ENCODE results near the gene C1QTNF9B. TPM values are rescaled to one million over a fixed set of nuclear protein-coding genes. Genes with fewer than 3 reads are reported as not detected.

Gene C1QTNF9B
- total RNA-seq, 1 experiment from 2014 or later: not detected

- DNase-seq (ENCODE audit: low spot score): no peak
Observed at GRCh38 chr13:23859455-23859854, 37.8 kb downstream of the C1QTNF9B start.

DNA sequence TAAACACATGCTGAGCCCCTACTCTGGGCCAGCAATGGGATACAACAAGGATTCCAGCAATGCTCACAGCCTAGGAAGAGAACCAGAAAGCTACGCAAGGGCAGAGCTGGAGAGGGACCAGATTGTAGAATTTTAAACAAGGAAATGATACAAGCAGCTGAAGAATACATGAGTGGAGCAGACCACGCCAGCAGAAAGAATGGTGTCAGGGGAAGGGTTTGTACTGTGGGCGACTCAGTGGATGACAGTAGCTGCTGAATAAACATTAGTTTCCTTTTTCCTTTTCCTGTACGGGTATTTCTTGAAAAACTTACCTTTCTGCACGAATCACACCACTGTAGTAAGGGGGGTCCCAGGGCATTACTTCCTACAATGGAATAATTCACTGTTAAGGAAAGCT is 38.8 kb downstream of the C1QTNF9B start:
- DNase-seq (ENCODE audit: low spot score): no peak

DNA sequence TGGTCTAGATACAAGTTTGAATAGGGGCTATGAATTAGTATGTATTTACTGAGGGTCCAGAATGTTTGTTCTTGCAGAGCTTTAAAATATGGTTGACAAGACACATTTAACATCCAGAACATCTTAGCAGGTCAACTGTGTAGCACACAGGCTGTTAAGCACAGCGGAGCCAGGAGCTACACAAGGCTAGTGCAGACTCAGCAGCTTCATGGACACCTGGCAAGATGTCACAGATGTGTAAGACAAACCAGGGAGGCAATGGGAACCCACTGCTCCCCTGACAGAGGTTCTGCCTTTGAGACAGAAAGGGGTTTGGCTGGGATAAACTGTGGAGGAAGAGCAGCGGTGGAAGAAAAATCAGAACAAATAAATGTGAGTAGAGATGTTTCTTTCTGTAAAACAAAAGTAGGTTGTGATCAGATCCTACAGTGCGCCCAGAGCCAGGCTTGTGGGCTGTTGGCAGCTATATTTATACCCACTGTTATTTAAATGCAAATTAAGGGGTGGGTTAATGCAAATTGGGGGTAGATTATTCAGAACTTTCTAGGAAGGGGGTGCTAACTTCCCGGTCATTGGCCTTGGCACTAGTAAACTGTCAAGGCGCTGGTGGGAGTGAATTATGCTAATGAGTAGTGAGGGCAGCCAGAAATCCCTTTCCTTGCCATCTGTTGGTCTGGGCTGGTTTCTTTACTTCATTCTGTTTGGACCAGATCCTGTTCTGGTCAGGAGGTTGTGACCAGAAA is 41.1 kb downstream of the C1QTNF9B start:
- DNase-seq (ENCODE audit: low spot score): no peak

GRCh38 chr13:23855360-23855759 is 41.9 kb downstream of the C1QTNF9B start:
- DNase-seq (ENCODE audit: low spot score): no peak

GRCh38 chr13:23852351-23852750 is 45.0 kb downstream of the C1QTNF9B start:
- DNase-seq (ENCODE audit: low spot score): no peak

DNA sequence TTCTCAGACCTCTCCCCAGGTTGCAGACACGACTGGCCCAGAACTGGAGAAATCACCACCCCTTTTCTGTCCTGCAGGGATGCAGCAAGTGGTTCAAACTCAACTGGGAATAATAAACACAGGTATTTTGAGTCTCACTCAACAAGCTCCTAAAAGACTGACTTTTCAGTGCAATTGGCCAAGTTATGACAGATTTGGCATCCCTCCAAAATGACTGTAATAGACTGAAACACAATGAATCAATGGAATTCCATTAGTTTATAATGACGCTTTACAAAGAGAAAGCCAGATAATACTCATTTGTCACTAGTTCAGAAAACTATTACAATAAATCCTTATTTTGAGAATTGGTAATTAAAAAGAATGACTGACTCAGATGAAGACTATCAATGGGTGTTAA is 46.2 kb downstream of the C1QTNF9B start:
- DNase-seq (ENCODE audit: low spot score): no peak

GRCh38 chr13:23850134-23850533 is 47.2 kb downstream of the C1QTNF9B start:
- DNase-seq (ENCODE audit: low spot score): no peak

GRCh38 chr13:23849670-23850069 is 47.6 kb downstream of the C1QTNF9B start:
- no peak for DNase-seq (ENCODE audit: low spot score)

- DNase-seq (ENCODE audit: low spot score): no peak
Observed at GRCh38 chr13:23848646-23849141, 48.6 kb downstream of the C1QTNF9B start.

- DNase-seq (ENCODE audit: low spot score): no peak
Observed at GRCh38 chr13:23848019-23848418, 49.3 kb downstream of the C1QTNF9B start.

GRCh38 chr13:23847497-23847896 is 49.8 kb downstream of the C1QTNF9B start:
- no peak for DNase-seq (ENCODE audit: low spot score)

GRCh38 chr13:23845105-23845725 is 52.1 kb downstream of the C1QTNF9B start:
- DNase-seq (ENCODE audit: low spot score): no peak

GRCh38 chr13:23844132-23844531 is 53.2 kb downstream of the C1QTNF9B start:
- no peak for DNase-seq (ENCODE audit: low spot score)

DNA sequence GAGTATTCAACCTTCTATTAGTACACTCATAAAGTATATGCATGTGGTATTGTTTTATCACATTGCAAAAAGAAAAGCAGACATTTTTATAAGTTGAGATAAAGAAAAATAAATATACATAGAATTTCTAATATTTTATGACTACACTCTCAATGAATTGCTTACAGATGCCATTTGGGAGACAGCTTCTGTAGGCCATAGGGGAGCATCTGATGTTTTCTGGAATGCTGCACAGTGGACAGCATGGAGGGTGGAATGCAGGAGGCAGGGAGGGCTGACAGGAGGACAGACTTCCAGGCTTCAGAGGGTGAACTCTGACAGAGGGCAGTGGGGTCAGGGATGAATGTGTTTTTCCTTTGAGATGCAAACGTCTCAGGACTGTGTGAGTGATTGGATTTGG is 53.9 kb downstream of the C1QTNF9B start:
- DNase-seq (ENCODE audit: low spot score): no peak

DNA sequence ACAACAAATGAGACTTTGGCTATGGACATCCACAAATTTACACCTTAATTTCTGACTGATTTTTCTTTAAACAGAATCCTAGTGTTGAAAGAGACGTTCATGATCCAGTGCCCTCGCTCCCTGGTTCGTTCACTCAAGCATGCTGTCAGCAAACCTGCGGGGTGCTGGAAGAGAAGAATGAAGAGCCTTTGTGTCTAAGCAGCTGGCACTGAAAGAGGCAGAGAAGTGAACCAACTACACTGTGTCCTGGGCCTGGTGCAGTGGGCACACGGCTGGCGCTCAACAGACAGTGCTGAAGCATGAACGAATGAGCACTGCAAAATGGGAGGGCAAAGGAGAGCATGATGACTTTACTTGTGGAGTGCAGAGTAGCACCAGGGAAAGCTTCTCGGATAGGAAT is 54.9 kb downstream of the C1QTNF9B start:
- DNase-seq (ENCODE audit: low spot score): no peak

Other genes starting within 250 kb of the C1QTNF9B start
- gene MIPEP, start 8.1 kb downstream of the C1QTNF9B start, total RNA-seq (2014; rRNA removed; shearing (Covaris generic)): 10.3 and 11.2 TPM in 2 replicates

All from H4 (cell line).